Left ventricle myocardium inferior (tissue), 1 donor: ENCODE measurements around the gene KRT8. TPM values are rescaled to one million over a fixed set of nuclear protein-coding genes. Genes with fewer than 3 reads are reported as not detected.

Experiments used
- DNase-seq: peaks from one replicate; pipeline ENCODE4 v3.0.0-alpha.2; 2020
- H3K27ac ChIP-seq: fragments of 200-600 bp; replicated peaks from 2 replicates; pipeline ENCODE4 v1.8.0; 2021
- H3K27me3 ChIP-seq: fragments of 200-600 bp; 2 replicates; pipeline ENCODE4 v1.8.0; 2021; ENCODE audit warnings: low read depth
- H3K36me3 ChIP-seq: fragments of 200-600 bp; 2 replicates; pipeline ENCODE4 v1.8.0; 2021
- H3K4me1 ChIP-seq: fragments of 200-600 bp; 2 replicates; pipeline ENCODE4 v1.8.0; 2021
- H3K4me3 ChIP-seq: fragments of 200-600 bp; 2 replicates; pipeline ENCODE4 v1.8.0; 2021; ENCODE audit warnings: mild to moderate bottlenecking, moderate library complexity
- H3K9me3 ChIP-seq: fragments of 200-600 bp; replicated peaks from 2 replicates; pipeline ENCODE4 v1.8.0; 2021
- intact Hi-C: fragments of 100-400 bp; cut with micrococcal nuclease; formaldehyde crosslinking; loops from one replicate; pipeline ENCODE4 v1.11.0; 2022
- total RNA-seq: library from RNA; stranded (reverse); fragmentation: NEBNext Ultra II Directional; extraction: Animal tissue kit (Norgen Biotek cat#: 25700); gene quantifications from one replicate; pipeline ENCODE4 v1.2.1, GENCODE V29; 2021
- TF ChIP-seq, protein P1 (sequence below): fragments of 200-600 bp; IDR thresholded peaks from 2 replicates; pipeline ENCODE4 v1.8.0; 2021; ENCODE audit warnings: antibody characterized with exemption, mild to moderate bottlenecking, borderline replicate concordance
- donor health status: DM: no; HTN: yes; CAD: no; lungs with severe emphysema.

KRT8 gene
- total RNA-seq, 1 donor from 2014 or later: 63.4 TPM

DNA sequence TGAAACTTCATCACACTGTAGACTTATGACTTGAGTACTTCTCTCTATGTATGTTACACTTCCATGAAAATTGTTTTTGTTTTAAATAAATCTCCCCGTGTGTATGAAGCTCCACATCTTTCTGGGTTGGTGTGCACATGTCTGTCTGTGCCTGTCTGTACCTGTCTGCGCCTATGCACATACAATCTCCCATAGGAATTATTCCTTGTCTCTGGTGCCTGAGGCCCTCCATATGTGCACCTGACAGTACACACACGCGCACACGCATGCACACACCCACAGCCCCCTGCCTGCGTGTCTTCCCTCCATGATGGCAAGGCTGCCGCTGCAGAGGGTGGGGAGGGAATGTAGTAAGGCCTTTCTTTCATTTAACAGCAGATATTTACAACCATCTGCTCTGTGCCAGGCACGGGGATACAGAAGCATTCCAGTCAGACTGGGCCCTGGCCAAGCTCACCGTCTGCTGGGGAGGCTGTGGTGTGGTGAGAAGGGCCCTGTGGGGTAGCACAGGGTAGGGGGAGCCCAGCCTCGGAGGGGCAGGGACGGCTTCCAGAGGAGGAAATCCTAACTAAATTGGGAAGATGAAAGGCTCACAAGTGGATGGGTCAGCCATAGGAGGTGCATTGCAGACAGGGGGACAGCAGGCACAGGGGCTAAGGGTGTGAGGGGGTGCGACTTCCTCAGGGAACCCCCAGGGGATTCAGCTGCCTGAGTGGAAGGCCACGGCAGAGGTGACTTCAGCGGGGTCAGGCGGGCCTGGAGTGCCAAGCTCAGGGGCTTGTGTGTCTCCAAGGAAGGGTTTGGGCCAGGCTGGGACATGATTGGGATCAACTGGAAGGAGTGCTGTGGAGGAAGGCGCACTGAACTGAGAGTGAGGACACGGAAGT lies 26.1 kb downstream of the KRT8 start:
- Histone ChIP-seq H3K27ac (peak overlapping the region; percentile 33), H3K4me3 (peak overlapping the region; percentile 54), H3K27me3 (peaks cover 23% of the 10 kb centered on the region)

GRCh38 chr12:52877242-52877641 lies 27.6 kb downstream of the KRT8 start:
- DNase-seq: no peak
- intact Hi-C loops: no loop called here
- TF ChIP-seq, protein P1, sequence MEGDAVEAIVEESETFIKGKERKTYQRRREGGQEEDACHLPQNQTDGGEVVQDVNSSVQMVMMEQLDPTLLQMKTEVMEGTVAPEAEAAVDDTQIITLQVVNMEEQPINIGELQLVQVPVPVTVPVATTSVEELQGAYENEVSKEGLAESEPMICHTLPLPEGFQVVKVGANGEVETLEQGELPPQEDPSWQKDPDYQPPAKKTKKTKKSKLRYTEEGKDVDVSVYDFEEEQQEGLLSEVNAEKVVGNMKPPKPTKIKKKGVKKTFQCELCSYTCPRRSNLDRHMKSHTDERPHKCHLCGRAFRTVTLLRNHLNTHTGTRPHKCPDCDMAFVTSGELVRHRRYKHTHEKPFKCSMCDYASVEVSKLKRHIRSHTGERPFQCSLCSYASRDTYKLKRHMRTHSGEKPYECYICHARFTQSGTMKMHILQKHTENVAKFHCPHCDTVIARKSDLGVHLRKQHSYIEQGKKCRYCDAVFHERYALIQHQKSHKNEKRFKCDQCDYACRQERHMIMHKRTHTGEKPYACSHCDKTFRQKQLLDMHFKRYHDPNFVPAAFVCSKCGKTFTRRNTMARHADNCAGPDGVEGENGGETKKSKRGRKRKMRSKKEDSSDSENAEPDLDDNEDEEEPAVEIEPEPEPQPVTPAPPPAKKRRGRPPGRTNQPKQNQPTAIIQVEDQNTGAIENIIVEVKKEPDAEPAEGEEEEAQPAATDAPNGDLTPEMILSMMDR: no peak

More for the DNA sequence above, 26.1 kb downstream of the KRT8 start:
- Histone ChIP-seq H3K36me3 (no peaks in the 10 kb centered on the region), H3K4me1 (peaks cover 28% of the 10 kb centered on the region), H3K9me3 (no peaks in the 10 kb centered on the region)
- TF ChIP-seq, protein P1: no peak
- intact Hi-C loops: no loop called here
- no peak for DNase-seq

GRCh38 chr12:52876372-52876771 lies 28.5 kb downstream of the KRT8 start:
- Histone ChIP-seq H3K9me3 (no peaks in the 10 kb centered on the region), H3K27me3 (peaks cover 7% of the 10 kb centered on the region), H3K36me3 (no peaks in the 10 kb centered on the region), H3K27ac (no peak overlapping the region), H3K4me3 (no peak overlapping the region), H3K4me1 (peaks cover 45% of the 10 kb centered on the region)
- TF ChIP-seq, protein P1: no peak
- peak; percentile 42 for DNase-seq
- intact Hi-C loops: no loop called here

More at GRCh38 chr12:52877242-52877641, 27.6 kb downstream of the KRT8 start:
- Histone ChIP-seq H3K4me1 (peaks cover 37% of the 10 kb centered on the region), H3K9me3 (no peaks in the 10 kb centered on the region), H3K27me3 (peaks cover 15% of the 10 kb centered on the region), H3K4me3 (no peak overlapping the region), H3K27ac (no peak overlapping the region), H3K36me3 (no peaks in the 10 kb centered on the region)

- Histone ChIP-seq H3K4me1 (peaks cover 52% of the 10 kb centered on the region), H3K27me3 (no peaks in the 10 kb centered on the region), H3K9me3 (no peaks in the 10 kb centered on the region), H3K4me3 (peak overlapping the region; percentile 69), H3K27ac (peak overlapping the region; percentile 80), H3K36me3 (no peaks in the 10 kb centered on the region)
- no peak for DNase-seq
- TF ChIP-seq, protein P1: no peak
- intact Hi-C loops: loop anchor here (5.0 kb wide), 1 partner anchor 503 kb away; no protein-coding TSS in a partner anchor
Observed at GRCh38 chr12:52874573-52875435, 30.1 kb downstream of the KRT8 start.

DNA sequence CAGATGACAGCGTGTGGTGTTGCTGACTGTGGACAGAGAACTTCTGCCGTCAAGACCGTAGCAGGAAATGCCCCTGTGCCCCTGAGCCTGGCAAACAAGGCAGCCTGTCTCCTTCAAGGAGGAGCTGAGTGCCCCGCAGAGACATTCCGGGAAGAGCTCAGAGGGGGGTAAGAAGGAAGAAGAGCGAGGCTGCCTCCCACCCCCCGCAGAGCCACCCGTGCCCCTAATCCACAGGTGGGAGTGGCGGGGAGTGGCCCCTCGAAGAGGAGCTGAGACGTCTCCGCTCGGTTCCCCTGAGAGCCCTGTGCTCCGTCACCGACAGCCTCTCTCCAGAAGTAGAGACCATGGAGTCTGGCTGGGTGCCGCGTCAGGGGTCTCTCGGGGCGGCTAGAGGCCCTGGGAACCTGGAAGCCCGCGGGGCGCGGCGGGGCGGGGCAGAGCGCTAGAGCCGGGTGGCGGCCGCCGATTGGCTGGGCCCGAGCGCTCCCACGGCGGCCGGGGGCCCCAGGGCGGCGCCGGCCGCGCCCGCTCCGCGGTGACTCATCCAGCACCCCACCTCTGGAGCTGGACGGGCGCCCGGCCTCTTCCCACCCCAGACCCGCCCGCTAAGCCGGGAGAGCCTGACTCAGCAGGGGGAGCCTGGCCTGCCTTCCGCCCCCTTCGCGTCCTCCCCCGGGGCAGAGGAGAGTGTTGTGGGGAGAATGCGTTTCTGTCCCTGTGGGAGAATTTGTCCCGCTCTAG lies 30.9 kb downstream of the KRT8 start:
- Histone ChIP-seq H3K9me3 (no peaks in the 10 kb centered on the region), H3K36me3 (no peaks in the 10 kb centered on the region), H3K27me3 (no peaks in the 10 kb centered on the region), H3K4me3 (peak overlapping the region; percentile 69), H3K4me1 (peaks cover 44% of the 10 kb centered on the region), H3K27ac (peak overlapping the region; percentile 80)
- TF ChIP-seq, protein P1: no peak
- DNase-seq: peak; percentile 86
- intact Hi-C loops: loop anchor here (5.0 kb wide), 1 partner anchor 502 kb away; no protein-coding TSS in a partner anchor
